ENCODE data around the gene LMO4. TPM values are rescaled to one million over a fixed set of nuclear protein-coding genes. Genes with fewer than 3 reads are reported as not detected.

Gene LMO4
- polyA plus RNA-seq, 3 donors = 19.4 to 75.6 (median 65.6) TPM

DNA sequence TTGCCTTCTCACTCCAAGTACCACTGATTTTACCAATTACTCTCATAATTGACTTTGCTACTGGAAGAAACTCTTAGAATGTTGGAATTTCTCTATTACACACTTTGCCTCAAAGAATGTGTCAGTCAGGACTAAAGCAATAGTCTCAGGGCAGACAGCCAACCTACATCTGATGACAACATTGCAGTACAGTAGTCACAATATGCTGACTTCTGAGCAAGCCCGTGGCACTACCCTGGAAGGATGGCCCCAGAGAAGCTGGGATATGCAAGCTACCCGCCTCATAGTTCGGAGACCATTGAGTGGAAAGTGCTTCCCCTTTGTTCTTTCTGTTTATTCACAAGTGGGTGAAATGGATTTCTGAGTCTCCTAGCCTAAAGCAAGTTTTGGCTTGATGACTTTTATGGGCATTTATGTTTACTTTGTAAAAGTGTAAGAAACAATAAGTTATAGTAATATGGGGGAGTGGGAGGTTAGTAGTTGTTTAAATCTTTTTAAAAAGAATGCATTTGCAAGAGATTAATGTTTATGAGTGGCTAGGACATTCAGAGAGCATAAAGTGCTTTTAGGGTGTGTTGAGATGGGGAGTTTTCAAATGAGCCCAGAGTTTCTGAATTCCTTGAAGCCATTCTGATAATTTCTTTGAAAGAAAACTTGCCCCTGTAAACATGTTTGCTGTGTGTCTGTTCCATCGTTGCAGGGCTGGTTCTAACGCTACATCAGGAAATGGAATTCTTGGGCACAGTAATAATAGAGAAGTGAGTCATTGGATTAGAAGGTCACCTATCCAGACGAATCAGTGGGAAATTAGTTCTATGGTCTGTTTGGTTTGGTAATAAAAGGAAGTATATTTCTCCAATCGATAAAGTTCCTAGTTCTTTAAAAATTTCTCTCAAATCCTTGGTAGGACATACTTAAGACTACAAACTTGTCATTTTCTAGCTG is 63.8 kb downstream of the LMO4 start:
- WGBS, 3 donors = 69 to 75% (median 72%) methylated on average over 7 of the region's 7 CpGs
- no peak overlapping the region for H3K27ac ChIP-seq (ENCODE audit: low read depth, low read length)

GRCh38 chr1:87393445-87394085 is 64.9 kb downstream of the LMO4 start:
- WGBS, 3 donors = 71 to 72% (median 71%) methylated on average over 3 of the region's 3 CpGs
- H3K27ac ChIP-seq (ENCODE audit: low read depth, low read length) = no peak overlapping the region

- no peak overlapping the region for H3K27ac ChIP-seq (ENCODE audit: low read depth, low read length)
- WGBS, 3 donors = 72 to 88% (median 86%) methylated on average over 9 of the region's 9 CpGs
These were observed 65.8 kb downstream of the LMO4 start for GRCh38 chr1:87394513-87394912.

GRCh38 chr1:87394982-87395381 is 66.3 kb downstream of the LMO4 start:
- WGBS, 3 donors = 91 to 93% (median 91%) methylated on average over 2 of the region's 2 CpGs
- no peak overlapping the region for H3K27ac ChIP-seq (ENCODE audit: low read depth, low read length)
